D721Med (cell line): Measurements from ENCODE around the gene PPFIA2.
"Not testable (repeated sequence)": the region's sequence is repeated elsewhere in the genome, so short reads cannot be mapped to it uniquely, and the experiment has no call there.

ENCODE experiments used
- DNase-seq: peaks from one replicate; pipeline ENCODE4 v3.0.0; 2011; ENCODE audit warnings: low spot score; ENCODE audit not compliant: insufficient read length
- FAIRE-seq: peaks from 2 replicates; lab custom pipeline; 2011; peaks lifted over from hg19 to GRCh38; lab: Jason Lieb, UNC
- CTCF ChIP-seq: IDR thresholded peaks from 2 replicates; pipeline ENCODE4 v1.5.1; 2012; ENCODE audit warnings: mild to moderate bottlenecking, control low read depth; ENCODE audit not compliant: insufficient read depth; ENCODE audit errors: missing control alignments

PPFIA2 gene

DNA sequence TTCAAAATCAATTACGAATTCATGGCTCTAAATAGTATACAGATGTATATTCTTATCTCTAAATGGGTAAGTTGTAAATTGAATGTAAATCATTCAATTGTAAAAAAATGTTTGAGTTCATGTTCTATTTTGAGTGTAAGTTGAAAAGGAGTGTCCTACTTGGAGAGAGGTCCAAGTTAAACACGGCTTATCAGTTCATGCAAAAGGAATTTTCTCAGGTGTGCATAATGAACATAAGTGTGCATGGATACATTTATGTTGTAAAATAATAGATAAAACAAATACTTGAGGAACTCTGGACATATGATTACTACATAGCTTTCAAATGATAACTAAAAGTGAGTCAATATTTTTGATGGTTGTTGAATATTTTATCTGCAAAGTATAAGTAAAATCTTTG lies 79.5 kb downstream of the PPFIA2 start:
- no peak for DNase-seq
- FAIRE-seq: peak; percentile 92
- no peak for TF ChIP-seq CTCF

DNA sequence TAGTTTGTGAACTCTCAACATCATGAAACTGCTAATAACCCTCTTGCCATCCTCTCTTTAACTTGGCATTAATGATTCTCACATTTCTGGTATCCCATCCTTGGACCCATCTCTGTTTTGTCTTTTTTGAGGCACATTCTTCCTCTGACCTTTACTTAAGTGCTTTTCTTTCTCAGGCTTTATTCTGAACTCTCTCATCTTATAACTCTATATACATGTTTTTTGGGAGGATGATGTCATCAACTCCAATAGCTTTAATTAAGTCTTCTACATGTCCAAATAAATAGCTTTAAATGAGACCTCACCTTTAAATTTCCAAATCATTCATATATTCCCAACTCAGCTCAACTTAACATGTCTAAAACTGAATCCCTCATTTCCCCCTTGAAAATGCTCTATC lies 88.4 kb downstream of the PPFIA2 start:
- FAIRE-seq: peak; percentile 91
- DNase-seq: no peak
- TF ChIP-seq CTCF: no peak

- FAIRE-seq: no peak
- no peak for TF ChIP-seq CTCF
- no peak for DNase-seq
These were observed 90.7 kb downstream of the PPFIA2 start for GRCh38 chr12:81668475-81668874.

GRCh38 chr12:81659310-81659709 lies 99.8 kb downstream of the PPFIA2 start:
- not testable (repeated sequence) for FAIRE-seq, DNase-seq

GRCh38 chr12:81644503-81644902 lies 114.6 kb downstream of the PPFIA2 start:
- no peak for DNase-seq

DNA sequence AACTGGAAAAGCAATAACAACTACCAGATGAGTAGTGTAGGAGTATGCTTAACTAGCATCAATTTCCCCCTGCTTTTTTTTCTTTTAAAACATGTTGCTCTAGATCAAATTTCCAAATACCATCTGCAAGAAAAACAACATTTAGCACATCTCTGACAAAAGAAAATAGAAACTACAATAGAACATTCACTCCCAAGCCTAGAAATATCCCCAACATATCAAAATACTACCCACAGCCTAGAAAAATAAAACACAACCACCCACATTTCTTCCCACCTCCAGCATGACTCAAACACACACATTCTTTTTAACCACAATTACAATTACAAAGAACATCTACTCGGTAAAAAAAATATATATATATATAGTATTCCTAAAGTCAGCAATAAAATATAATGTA lies 120.0 kb downstream of the PPFIA2 start:
- no peak for TF ChIP-seq CTCF
- FAIRE-seq (no peak), DNase-seq (no peak)

More at GRCh38 chr12:81644503-81644902, 114.6 kb downstream of the PPFIA2 start:
- peak; percentile 97 for FAIRE-seq
- peak; percentile 68 for TF ChIP-seq CTCF

DNA sequence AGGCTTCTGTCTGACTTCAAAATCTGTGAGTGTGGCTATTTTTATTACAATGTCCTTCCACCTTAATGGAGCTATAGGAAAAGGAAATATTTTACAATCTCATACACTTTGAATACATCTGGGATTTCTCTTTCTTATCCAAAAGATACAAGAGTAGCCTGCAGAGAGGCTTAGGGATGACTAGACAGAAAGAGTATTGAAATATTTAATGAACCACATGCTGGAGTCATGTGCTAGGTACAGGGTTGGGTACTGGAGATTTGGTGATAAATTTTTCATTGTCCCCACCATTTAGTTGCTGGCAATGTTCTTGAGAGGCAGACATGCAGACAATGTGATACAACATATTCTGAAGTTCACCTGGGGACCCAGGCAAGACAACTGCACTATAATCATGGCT lies 126.0 kb downstream of the PPFIA2 start:
- FAIRE-seq: no peak
- TF ChIP-seq CTCF: no peak
- no peak for DNase-seq

- FAIRE-seq (peak; percentile 98), DNase-seq (no peak)
- peak; percentile 81 for TF ChIP-seq CTCF
These were observed 131.6 kb downstream of the PPFIA2 start for GRCh38 chr12:81627336-81628189.
